IMR-90 (cell line): ENCODE data around the gene ANP32A. TPM values are rescaled to one million over a fixed set of nuclear protein-coding genes. Genes with fewer than 3 reads are reported as not detected.

ENCODE experiments used
- ATAC-seq: fragments of 200-7000 bp; cut with Tn5 transposase; 2 replicates; pipeline ENCODE4 v1.9.1; 2020; ENCODE audit warnings: low read depth, mild to moderate bottlenecking, moderate library complexity
- BruUV-seq: library from RNA; stranded (reverse); fragments of 400-500 nt; replicated peaks from 2 replicates; lab custom pipeline; 2021; lab: Mats Ljungman, UMichigan
- CTCF ChIA-PET: fragments of 300-600 bp; formaldehyde crosslinking; extraction: SDS; loops from one replicate; lab custom pipeline; 2021; ENCODE audit warnings: antibody characterized with exemption; lab: Yijun Ruan, JAX
- POLR2A ChIA-PET: fragments of 300-600 bp; sonication (Branson Sonifier 250); formaldehyde crosslinking; loops from one replicate; lab custom pipeline; 2022; ENCODE audit warnings: antibody characterized with exemption; ENCODE audit not compliant: unreplicated experiment; lab: Charles Lee
- DNase-seq: peaks from one replicate; pipeline ENCODE4 v3.0.0; 2013
- H2AFZ ChIP-seq: replicated peaks from 2 replicates; pipeline ENCODE3; 2013; ENCODE audit warnings: low read length, mild to moderate bottlenecking; ENCODE audit not compliant: poor library complexity
- H2AK5ac ChIP-seq: 2 replicates; pipeline ENCODE4 v1.6.1; 2013; ENCODE audit warnings: low read depth, low read length, inconsistent platforms
- H2AK9ac ChIP-seq: replicated peaks from 2 replicates; pipeline ENCODE3; 2013; ENCODE audit warnings: mild to moderate bottlenecking, low read depth, low read length, moderate library complexity; ENCODE audit not compliant: poor library complexity
- H2BK120ac ChIP-seq: 2 replicates; pipeline ENCODE4 v1.6.1; 2013; ENCODE audit warnings: low read depth, low read length, inconsistent platforms
- H2BK15ac ChIP-seq: 3 replicates; pipeline ENCODE4 v1.6.1; 2013; ENCODE audit warnings: low read depth, low read length, inconsistent platforms
- H2BK20ac ChIP-seq: 2 replicates; pipeline ENCODE4 v1.6.1; 2013; ENCODE audit warnings: low read depth, mild to moderate bottlenecking, inconsistent platforms, low read length, moderate library complexity
- H2BK5ac ChIP-seq: 2 replicates; pipeline ENCODE4 v1.6.1; 2013; ENCODE audit warnings: mild to moderate bottlenecking, low read depth, low read length, inconsistent platforms; ENCODE audit not compliant: poor library complexity, severe bottlenecking
- H3K14ac ChIP-seq: replicated peaks from 2 replicates; pipeline ENCODE4 v1.6.1; 2013; ENCODE audit warnings: low read depth, low read length, inconsistent platforms
- H3K18ac ChIP-seq: 2 replicates; pipeline ENCODE4 v1.6.1; 2013; ENCODE audit warnings: low read depth, low read length, control low read depth
- H3K23ac ChIP-seq: 2 replicates; pipeline ENCODE4 v1.6.1; 2013; ENCODE audit warnings: low read depth, low read length, inconsistent platforms
- H3K27ac ChIP-seq: 2 replicates; pipeline ENCODE4 v1.5.1; 2013; ENCODE audit warnings: mild to moderate bottlenecking, control low read depth, low read length; ENCODE audit not compliant: insufficient read depth
- H3K27me3 ChIP-seq: 2 replicates; pipeline ENCODE4 v1.6.1; 2013; ENCODE audit warnings: low read length; ENCODE audit not compliant: control insufficient read depth, insufficient read depth
- H3K36me3 ChIP-seq: 2 replicates; pipeline ENCODE4 v1.6.1; 2013; ENCODE audit warnings: low read length, mixed read lengths; ENCODE audit not compliant: control insufficient read depth, insufficient read depth
- H3K4ac ChIP-seq: 2 replicates; pipeline ENCODE4 v1.6.1; 2013; ENCODE audit warnings: low read depth, low read length, inconsistent platforms
- H3K4me1 ChIP-seq: 2 replicates; pipeline ENCODE4 v1.6.1; 2013; ENCODE audit warnings: low read length, mixed read lengths; ENCODE audit not compliant: control insufficient read depth, insufficient read depth
- H3K4me2 ChIP-seq: 2 replicates; pipeline ENCODE4 v1.6.1; 2013; ENCODE audit warnings: low read depth, mild to moderate bottlenecking, control low read depth, low read length, moderate library complexity
- H3K4me3 ChIP-seq: 2 replicates; pipeline ENCODE4 v1.5.1; 2013; ENCODE audit warnings: low read depth, mild to moderate bottlenecking, control low read depth, low read length, moderate library complexity; ENCODE audit not compliant: insufficient read depth
- H3K56ac ChIP-seq: 2 replicates; pipeline ENCODE4 v1.6.1; 2013; ENCODE audit warnings: low read length, inconsistent platforms; ENCODE audit not compliant: insufficient read depth; ENCODE audit errors: extremely low read depth
- H3K79me1 ChIP-seq, 2 experiments: 2 replicates each; pipeline ENCODE4 v1.6.1; 2013; ENCODE audit warnings: low read length in 2 of 2, inconsistent platforms in 1 of 2, low read depth in 1 of 2
- H3K9ac ChIP-seq: 2 replicates; pipeline ENCODE4 v1.6.1; 2013; ENCODE audit warnings: low read depth, low read length, control low read depth
- H3K9me1 ChIP-seq: 2 replicates; pipeline ENCODE4 v1.6.1; 2013; ENCODE audit warnings: low read length, inconsistent platforms; ENCODE audit not compliant: insufficient read depth
- H3K9me3 ChIP-seq: 2 replicates; pipeline ENCODE4 v1.6.1; 2013; ENCODE audit warnings: low read length; ENCODE audit not compliant: control insufficient read depth, insufficient read depth
- H4K20me1 ChIP-seq: 2 replicates; pipeline ENCODE4 v1.6.1; 2013; ENCODE audit warnings: low read length, inconsistent platforms; ENCODE audit not compliant: insufficient read depth
- H4K5ac ChIP-seq: 2 replicates; pipeline ENCODE4 v1.6.1; 2013; ENCODE audit warnings: mild to moderate bottlenecking, low read depth, low read length, control low read depth
- H4K8ac ChIP-seq, 2 experiments: 2 replicates each; pipeline ENCODE4 v1.6.1; 2013; ENCODE audit warnings: low read depth in 2 of 2, low read length in 2 of 2, control low read depth in 1 of 2, inconsistent platforms in 1 of 2
- H4K91ac ChIP-seq: 2 replicates; pipeline ENCODE4 v1.6.1; 2013; ENCODE audit warnings: low read depth, low read length, inconsistent platforms; ENCODE audit not compliant: insufficient read depth
- BHLHE40 ChIP-seq: fragments of 150-350 bp; IDR thresholded peaks from 2 replicates; pipeline ENCODE4 v1.6.1; 2016; ENCODE audit warnings: mild to moderate bottlenecking, low read depth, low read length
- CEBPB ChIP-seq: IDR thresholded peaks from 2 replicates; pipeline ENCODE4 v1.6.1; 2012; ENCODE audit warnings: low read depth, low read length, improper control_type of control experiment
- CHD1 ChIP-seq: IDR thresholded peaks from 2 replicates; pipeline ENCODE4 v1.6.1; 2012; ENCODE audit warnings: low read depth, low read length, improper control_type of control experiment
- FOS ChIP-seq: fragments of 150-350 bp; IDR thresholded peaks from 2 replicates; pipeline ENCODE4 v1.6.1; 2016; ENCODE audit warnings: low read depth, low read length
- MAFK ChIP-seq: IDR thresholded peaks from 2 replicates; pipeline ENCODE4 v1.6.1; 2012; ENCODE audit warnings: low read depth, low read length, improper control_type of control experiment
- MXI1 ChIP-seq: IDR thresholded peaks from 2 replicates; pipeline ENCODE4 v1.6.1; 2012; ENCODE audit warnings: low read depth, mild to moderate bottlenecking, low read length, moderate library complexity, borderline replicate concordance
- NFE2L2 ChIP-seq: fragments of 150-350 bp; IDR thresholded peaks from 2 replicates; pipeline ENCODE4 v1.6.1; 2016; ENCODE audit warnings: low read depth, mild to moderate bottlenecking, low read length
- POLR2A ChIP-seq: IDR thresholded peaks from 2 replicates; pipeline ENCODE4 v1.6.1; 2012; ENCODE audit warnings: mild to moderate bottlenecking, low read depth, low read length
- RAD21 ChIP-seq: IDR thresholded peaks from 2 replicates; pipeline ENCODE4 v1.6.1; 2012; ENCODE audit warnings: low read length, improper control_type of control experiment
- RCOR1 ChIP-seq: IDR thresholded peaks from 2 replicates; pipeline ENCODE4 v1.6.1; 2012; ENCODE audit warnings: mild to moderate bottlenecking, low read length, improper control_type of control experiment; ENCODE audit not compliant: insufficient replicate concordance
- RFX5 ChIP-seq: IDR thresholded peaks from 2 replicates; pipeline ENCODE4 v1.8.0; 2012; ENCODE audit warnings: low read depth, mild to moderate bottlenecking, low read length, moderate library complexity
- SMC3 ChIP-seq: fragments of 150-350 bp; IDR thresholded peaks from 2 replicates; pipeline ENCODE4 v1.6.1; 2016; ENCODE audit warnings: low read depth, mild to moderate bottlenecking, antibody characterized with exemption, low read length, moderate library complexity
- WGBS, 2 experiments: methylation state at CpG; one replicate each; pipeline versions ENCODE4 v1.1.5 to v1.1.7; 2013; ENCODE audit warnings: missing lambda C conversion rate in 2 of 2; ENCODE audit not compliant: insufficient read length in 1 of 2; ENCODE audit errors: extremely low coverage in 2 of 2; 5-methylcytosine and 5-hydroxymethylcytosine counted together
- dilution Hi-C: fragments of 300-500 bp; cut with HindIII; formaldehyde crosslinking; loops from one replicate; pipeline ENCODE4 v1.14.3; 2018; ENCODE audit warnings: low sequenced_read_pairs; ENCODE audit not compliant: unreplicated experiment
- in situ Hi-C: fragments of 300-500 bp; cut with MboI; formaldehyde crosslinking; loops from 3 replicates; pipeline ENCODE4 v1.14.3; 2019; ENCODE audit warnings: low sequenced_read_pairs, inconsistent platforms, mixed read lengths
- intact Hi-C: fragments of 100-400 bp; cut with micrococcal nuclease; formaldehyde crosslinking; loops from 2 replicates; pipeline ENCODE4 v1.10.0; 2022
- polyA plus RNA-seq, 3 experiments: library from polyadenylated mRNA; depleted of rRNA; stranded (reverse); fragments of >200 nt; gene quantifications; 2 replicates each; pipeline ENCODE4 v1.2.3, GENCODE V29; 2012; ENCODE audit warnings: low replicate concordance in 1 of 3
- total RNA-seq: library from RNA; depleted of rRNA; stranded (reverse); fragments of >200 nt; gene quantifications from 2 replicates; pipeline ENCODE4 v1.2.3, GENCODE V29; 2012
- TF ChIP-seq, protein P1 (sequence below): conservative IDR thresholded peaks from 2 replicates; pipeline ENCODE4 v1.5.1; 2012; ENCODE audit warnings: mild to moderate bottlenecking, low read depth, low read length, improper control_type of control experiment

The ANP32A gene
- total and polyA plus RNA-seq, 2 of the 4 experiments (the other 2 are of a cell fraction) = 62.4 to 72.8 TPM

DNA sequence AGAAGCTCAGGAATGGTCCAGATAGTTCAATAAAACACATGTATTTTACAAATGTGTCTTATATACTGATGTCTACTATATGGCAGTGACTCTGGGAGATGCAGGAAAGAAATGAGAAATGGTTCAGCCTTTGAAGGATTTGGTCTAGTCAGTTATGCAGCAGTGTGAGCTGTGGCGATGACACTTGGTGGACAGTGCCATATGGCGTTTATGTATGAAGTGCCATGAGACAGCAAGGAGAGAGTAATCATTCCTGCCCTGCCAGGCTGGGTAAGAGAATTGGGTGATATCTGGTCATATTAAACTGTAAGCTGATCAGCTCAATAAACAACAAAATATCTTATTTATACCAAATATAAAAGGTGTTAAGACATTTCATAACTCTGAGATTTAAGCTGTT is 47.6 kb upstream of the ANP32A start:
- no peak overlapping the region for H3K4ac ChIP-seq
- H3K23ac ChIP-seq = no peak overlapping the region
- intact Hi-C loops (no loop called here), dilution Hi-C loops (no loop called here), in situ Hi-C loops (no loop called here)
- H3K9ac ChIP-seq = no peak overlapping the region
- H3K4me2 ChIP-seq = no peak overlapping the region
- no peak overlapping the region for H2AK9ac ChIP-seq
- H3K79me1 ChIP-seq = no peaks in the 10 kb centered on the region
- WGBS, 2 experiments = 86% methylated on average over 1 of the region's 2 CpGs; no CpG with 5 or more reads in 1 of the 2 experiments
- CTCF ChIA-PET = no interaction called here
- no peaks in the 10 kb centered on the region; the same call in 1 of the 2 replicates for H4K20me1 ChIP-seq
- no peak overlapping the region for H3K14ac ChIP-seq
- no peaks in the 10 kb centered on the region for H3K36me3 ChIP-seq
- no peak overlapping the region for H2BK20ac ChIP-seq
- H2BK15ac ChIP-seq = no peak overlapping the region
- H2BK120ac ChIP-seq = no peak overlapping the region
- peaks cover 3% of the 10 kb centered on the region; the same call in 1 of the 2 replicates for H3K9me3 ChIP-seq
- H3K56ac ChIP-seq = no peak overlapping the region
- no peak overlapping the region for H3K27ac ChIP-seq
- ATAC-seq (no peak), DNase-seq (no peak)
- H2BK5ac ChIP-seq = no peak overlapping the region
- H3K4me3 ChIP-seq = no peak overlapping the region
- H3K9me1 ChIP-seq = 0 out of 2 replicates have a peak, but pooled peaks cover 3% of the 10 kb centered on the region
- POLR2A ChIA-PET = no interaction called here
- no peak overlapping the region for H2AFZ ChIP-seq
- TF ChIP-seq MXI1 (no peak), CHD1 (no peak), SMC3 (no peak), CEBPB (no peak), FOS (no peak), BHLHE40 (no peak), RCOR1 (no peak), NFE2L2 (no peak), MAFK (no peak), POLR2A (no peak), RFX5 (no peak), RAD21 (no peak)
- TF ChIP-seq, protein P1, sequence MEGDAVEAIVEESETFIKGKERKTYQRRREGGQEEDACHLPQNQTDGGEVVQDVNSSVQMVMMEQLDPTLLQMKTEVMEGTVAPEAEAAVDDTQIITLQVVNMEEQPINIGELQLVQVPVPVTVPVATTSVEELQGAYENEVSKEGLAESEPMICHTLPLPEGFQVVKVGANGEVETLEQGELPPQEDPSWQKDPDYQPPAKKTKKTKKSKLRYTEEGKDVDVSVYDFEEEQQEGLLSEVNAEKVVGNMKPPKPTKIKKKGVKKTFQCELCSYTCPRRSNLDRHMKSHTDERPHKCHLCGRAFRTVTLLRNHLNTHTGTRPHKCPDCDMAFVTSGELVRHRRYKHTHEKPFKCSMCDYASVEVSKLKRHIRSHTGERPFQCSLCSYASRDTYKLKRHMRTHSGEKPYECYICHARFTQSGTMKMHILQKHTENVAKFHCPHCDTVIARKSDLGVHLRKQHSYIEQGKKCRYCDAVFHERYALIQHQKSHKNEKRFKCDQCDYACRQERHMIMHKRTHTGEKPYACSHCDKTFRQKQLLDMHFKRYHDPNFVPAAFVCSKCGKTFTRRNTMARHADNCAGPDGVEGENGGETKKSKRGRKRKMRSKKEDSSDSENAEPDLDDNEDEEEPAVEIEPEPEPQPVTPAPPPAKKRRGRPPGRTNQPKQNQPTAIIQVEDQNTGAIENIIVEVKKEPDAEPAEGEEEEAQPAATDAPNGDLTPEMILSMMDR = no peak
- H2AK5ac ChIP-seq = no peak overlapping the region
- no peaks in the 10 kb centered on the region for H3K4me1 ChIP-seq
- no peak overlapping the region for H4K8ac ChIP-seq
- no TSS peak for BruUV-seq
- H4K91ac ChIP-seq = no peak overlapping the region
- H3K18ac ChIP-seq = no peak overlapping the region
- no peak overlapping the region for H4K5ac ChIP-seq
- H3K27me3 ChIP-seq = peaks cover 34% of the 10 kb centered on the region
